H1 (cell line): ENCODE results near the gene CHD2.

Experiments used
- BACH1 ChIP-seq: IDR thresholded peaks from 2 replicates; pipeline ENCODE4 v1.6.1; 2012; ENCODE audit warnings: low read length, improper control_type of control experiment
- CTCF ChIP-seq, 3 experiments: IDR thresholded peaks; 1 replicate in 2 of 3; 2 replicates in 1 of 3; pipeline versions ENCODE4 v1.5.1 to v1.6.1; 2011; ENCODE audit warnings: low read length in 3 of 3, mild to moderate bottlenecking in 3 of 3, inconsistent platforms in 2 of 3, low read depth in 1 of 3, moderate library complexity in 1 of 3; ENCODE audit not compliant: insufficient read depth in 1 of 3; ENCODE audit errors: control extremely low read depth in 1 of 3
- EGR1 ChIP-seq: IDR thresholded peaks from 2 replicates; pipeline ENCODE4 v1.6.1; 2011; ENCODE audit warnings: low read depth, low read length, borderline replicate concordance
- PHF8 ChIP-seq: fragments of 200-600 bp; sonication (generic); conservative IDR thresholded peaks from 2 replicates; pipeline ENCODE4 v1.7.1; 2012; ENCODE audit warnings: low read depth, mild to moderate bottlenecking, inconsistent platforms, low read length, moderate library complexity
- SIN3A ChIP-seq, 2 experiments: IDR thresholded peaks in 1 of 2; conservative IDR thresholded peaks in 1 of 2; 2 replicates each; pipeline ENCODE4 v1.6.1; 2011 to 2012; ENCODE audit warnings: low read length in 2 of 2, improper control_type of control experiment in 1 of 2, low read depth in 1 of 2, mild to moderate bottlenecking in 1 of 2
- TCF12 ChIP-seq: IDR thresholded peaks from 2 replicates; pipeline ENCODE4 v1.6.1; 2011; ENCODE audit warnings: low read depth, mild to moderate bottlenecking, low read length
- YY1 ChIP-seq: IDR thresholded peaks from 2 replicates; pipeline ENCODE4 v1.6.1; 2011; ENCODE audit warnings: low read depth, mild to moderate bottlenecking, low read length

GRCh38 chr15:93071469-93071936, 171.4 kb downstream of the CHD2 start:
- TF ChIP-seq SIN3A (conservative IDR thresholded peaks at IDR 0.05 in 1 of 2, IDR thresholded peaks at IDR 0.05 in 1 of 2; ENCODE audit: low read depth in 1 of 2, low read length in 2 of 2) (no peak), PHF8 (no peak; the same call in 1 of the 2 replicates), BACH1 (no peak), EGR1 (no peak), CTCF (IDR thresholded peaks at IDR 0.05; ENCODE audit: control extremely low read depth in 1 of 3, insufficient read depth in 1 of 3, low read depth in 1 of 3, low read length in 3 of 3) (no peak), YY1 (no peak), TCF12 (no peak)
